HL-60 (cell line): ENCODE data around the gene MORF4L2.
"Not testable (repeated sequence)": the region's sequence is repeated elsewhere in the genome, so short reads cannot be mapped to it uniquely, and the experiment has no call there.

ENCODE experiments used
- DNase-seq, 2 experiments: peaks; one replicate each; pipeline ENCODE4 v3.0.0-alpha.2; 2010 to 2020; ENCODE audit warnings: low read depth in 1 of 2, low spot score in 1 of 2
- H3K27ac ChIP-seq: fragments of 250-450 bp; sonication (Bioruptor Pico); replicated peaks from 2 replicates; pipeline ENCODE4 v1.5.1; 2020; ENCODE audit warnings: mild to moderate bottlenecking, moderate library complexity
- H3K27me3 ChIP-seq: fragments of 250-450 bp; sonication (Bioruptor Pico); 2 replicates; pipeline ENCODE4 v1.5.1; 2021; ENCODE audit warnings: mild to moderate bottlenecking, moderate library complexity; ENCODE audit not compliant: insufficient read depth, poor library complexity, severe bottlenecking
- H3K4me3 ChIP-seq: replicated peaks from 2 replicates; pipeline ENCODE4 v1.5.1; 2011; ENCODE audit warnings: mild to moderate bottlenecking, control low read depth, low read length; ENCODE audit not compliant: insufficient read depth
- GABPA ChIP-seq: IDR thresholded peaks from 2 replicates; pipeline ENCODE4 v1.6.1; 2012; ENCODE audit warnings: low read depth
- POLR2AphosphoS5 ChIP-seq: IDR thresholded peaks from 2 replicates; pipeline ENCODE4 v1.6.1; 2012; ENCODE audit warnings: low read depth
- SPI1 ChIP-seq: IDR thresholded peaks from 2 replicates; pipeline ENCODE4 v1.6.1; 2012; ENCODE audit warnings: low read depth, mild to moderate bottlenecking, borderline replicate concordance
- TF ChIP-seq, protein P1 (sequence below): IDR thresholded peaks from one replicate; pipeline ENCODE4 v1.5.1; 2011; ENCODE audit warnings: low read length, control low read depth, inconsistent platforms; ENCODE audit not compliant: insufficient read depth
- TF ChIP-seq, protein P2 (sequence below): IDR thresholded peaks from 2 replicates; pipeline ENCODE4 v1.6.1; 2012; ENCODE audit warnings: low read depth; ENCODE audit not compliant: insufficient replicate concordance

MORF4L2 gene

GRCh38 chrX:103669745-103670144 lies 16.8 kb downstream of the MORF4L2 start:
- TF ChIP-seq POLR2AphosphoS5, result no peak
- TF ChIP-seq, protein P1, sequence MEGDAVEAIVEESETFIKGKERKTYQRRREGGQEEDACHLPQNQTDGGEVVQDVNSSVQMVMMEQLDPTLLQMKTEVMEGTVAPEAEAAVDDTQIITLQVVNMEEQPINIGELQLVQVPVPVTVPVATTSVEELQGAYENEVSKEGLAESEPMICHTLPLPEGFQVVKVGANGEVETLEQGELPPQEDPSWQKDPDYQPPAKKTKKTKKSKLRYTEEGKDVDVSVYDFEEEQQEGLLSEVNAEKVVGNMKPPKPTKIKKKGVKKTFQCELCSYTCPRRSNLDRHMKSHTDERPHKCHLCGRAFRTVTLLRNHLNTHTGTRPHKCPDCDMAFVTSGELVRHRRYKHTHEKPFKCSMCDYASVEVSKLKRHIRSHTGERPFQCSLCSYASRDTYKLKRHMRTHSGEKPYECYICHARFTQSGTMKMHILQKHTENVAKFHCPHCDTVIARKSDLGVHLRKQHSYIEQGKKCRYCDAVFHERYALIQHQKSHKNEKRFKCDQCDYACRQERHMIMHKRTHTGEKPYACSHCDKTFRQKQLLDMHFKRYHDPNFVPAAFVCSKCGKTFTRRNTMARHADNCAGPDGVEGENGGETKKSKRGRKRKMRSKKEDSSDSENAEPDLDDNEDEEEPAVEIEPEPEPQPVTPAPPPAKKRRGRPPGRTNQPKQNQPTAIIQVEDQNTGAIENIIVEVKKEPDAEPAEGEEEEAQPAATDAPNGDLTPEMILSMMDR, result no peak
- no peaks in the 10 kb centered on the region for H3K27me3 ChIP-seq
- no peak overlapping the region for H3K27ac ChIP-seq
- no peak for DNase-seq
- H3K4me3 ChIP-seq, result no peak overlapping the region

GRCh38 chrX:103666202-103667107 lies 20.0 kb downstream of the MORF4L2 start:
- Histone ChIP-seq H3K27ac (no peak overlapping the region), H3K4me3 (no peak overlapping the region), H3K27me3 (no peaks in the 10 kb centered on the region)
- TF ChIP-seq GABPA (no peak), SPI1 (no peak), POLR2AphosphoS5 (no peak)
- TF ChIP-seq, protein P2, sequence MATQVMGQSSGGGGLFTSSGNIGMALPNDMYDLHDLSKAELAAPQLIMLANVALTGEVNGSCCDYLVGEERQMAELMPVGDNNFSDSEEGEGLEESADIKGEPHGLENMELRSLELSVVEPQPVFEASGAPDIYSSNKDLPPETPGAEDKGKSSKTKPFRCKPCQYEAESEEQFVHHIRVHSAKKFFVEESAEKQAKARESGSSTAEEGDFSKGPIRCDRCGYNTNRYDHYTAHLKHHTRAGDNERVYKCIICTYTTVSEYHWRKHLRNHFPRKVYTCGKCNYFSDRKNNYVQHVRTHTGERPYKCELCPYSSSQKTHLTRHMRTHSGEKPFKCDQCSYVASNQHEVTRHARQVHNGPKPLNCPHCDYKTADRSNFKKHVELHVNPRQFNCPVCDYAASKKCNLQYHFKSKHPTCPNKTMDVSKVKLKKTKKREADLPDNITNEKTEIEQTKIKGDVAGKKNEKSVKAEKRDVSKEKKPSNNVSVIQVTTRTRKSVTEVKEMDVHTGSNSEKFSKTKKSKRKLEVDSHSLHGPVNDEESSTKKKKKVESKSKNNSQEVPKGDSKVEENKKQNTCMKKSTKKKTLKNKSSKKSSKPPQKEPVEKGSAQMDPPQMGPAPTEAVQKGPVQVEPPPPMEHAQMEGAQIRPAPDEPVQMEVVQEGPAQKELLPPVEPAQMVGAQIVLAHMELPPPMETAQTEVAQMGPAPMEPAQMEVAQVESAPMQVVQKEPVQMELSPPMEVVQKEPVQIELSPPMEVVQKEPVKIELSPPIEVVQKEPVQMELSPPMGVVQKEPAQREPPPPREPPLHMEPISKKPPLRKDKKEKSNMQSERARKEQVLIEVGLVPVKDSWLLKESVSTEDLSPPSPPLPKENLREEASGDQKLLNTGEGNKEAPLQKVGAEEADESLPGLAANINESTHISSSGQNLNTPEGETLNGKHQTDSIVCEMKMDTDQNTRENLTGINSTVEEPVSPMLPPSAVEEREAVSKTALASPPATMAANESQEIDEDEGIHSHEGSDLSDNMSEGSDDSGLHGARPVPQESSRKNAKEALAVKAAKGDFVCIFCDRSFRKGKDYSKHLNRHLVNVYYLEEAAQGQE, result no peak
- TF ChIP-seq, protein P1, result no peak
- no peak for DNase-seq

- Histone ChIP-seq H3K27ac (no peak overlapping the region), H3K27me3 (no peaks in the 10 kb centered on the region), H3K4me3 (no peak overlapping the region)
- DNase-seq, result no peak
- no peak for TF ChIP-seq GABPA
- TF ChIP-seq POLR2AphosphoS5, result no peak
- TF ChIP-seq, protein P1, result no peak
- no peak for TF ChIP-seq SPI1
- TF ChIP-seq, protein P2, result no peak
These were observed 22.3 kb downstream of the MORF4L2 start for GRCh38 chrX:103663981-103664762.

DNA sequence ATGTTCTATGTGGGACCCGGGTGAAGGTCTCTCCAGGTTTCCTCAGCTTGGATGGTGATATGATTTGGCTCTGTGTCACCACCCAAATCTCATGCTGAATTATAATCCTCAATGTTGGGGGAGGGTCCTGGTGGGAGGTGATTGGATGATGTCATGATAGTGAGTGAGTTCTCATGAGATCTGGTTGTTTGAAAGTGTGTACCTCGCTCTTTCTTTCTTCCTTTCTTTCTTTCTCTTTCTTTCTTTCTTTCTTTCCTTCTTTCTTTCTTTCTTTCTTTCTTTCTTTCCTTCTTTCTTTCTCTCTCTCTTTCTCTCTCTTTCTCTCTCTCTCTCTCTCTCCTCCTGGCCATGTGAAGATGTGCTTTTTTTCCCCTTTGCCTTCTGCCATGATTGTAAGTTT lies 27.0 kb downstream of the MORF4L2 start:
- H3K27ac ChIP-seq, H3K27me3 ChIP-seq, DNase-seq, H3K4me3 ChIP-seq: not testable (repeated sequence)
